ENCODE data around the gene EOLA1. TPM values are rescaled to one million over a fixed set of nuclear protein-coding genes. Genes with fewer than 3 reads are reported as not detected.

EOLA1 gene
- polyA plus RNA-seq, 1 donor (not counting 4 experiments of a cell fraction or from before 2014, with no cell fraction given), result 9.3 TPM

DNA sequence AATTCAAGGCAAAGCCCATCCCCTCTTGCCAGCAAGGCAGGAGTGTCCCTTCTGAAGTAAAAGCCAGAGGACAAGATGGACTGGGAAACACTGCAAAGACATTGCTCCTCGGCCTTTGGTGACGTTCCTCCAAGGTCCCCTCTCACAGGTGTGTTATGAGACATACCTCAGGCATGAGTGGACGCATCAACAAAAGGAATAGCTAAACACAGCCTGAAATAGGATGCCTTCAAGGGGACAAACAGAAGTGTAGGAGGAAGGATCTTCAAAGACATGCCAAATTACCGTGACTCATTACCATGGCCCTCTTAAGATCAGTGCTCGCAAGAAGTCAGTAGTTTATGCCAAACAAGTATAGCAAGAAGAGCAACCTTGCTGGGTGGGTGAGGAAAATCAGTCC, 29.7 kb upstream of the EOLA1 start:
- Histone ChIP-seq H3K79me2 (ENCODE audit: control insufficient read depth, insufficient read depth, low read length) (no peaks in the 10 kb centered on the region), H3K4me2 (ENCODE audit: control insufficient read depth, extremely low read depth, insufficient read depth, low read depth, low read length) (peak overlapping the region; percentile 30)

GRCh38 chrX:149512225-149512885, 28.5 kb upstream of the EOLA1 start:
- Histone ChIP-seq H3K4me1 (ENCODE audit: control insufficient read depth, extremely low read depth, insufficient read depth, low read length) (peaks cover 21% of the 10 kb centered on the region), H3K4me3 (ENCODE audit: control insufficient read depth in 2 of 3, extremely low read depth in 1 of 3, insufficient read depth in 2 of 3, low read depth in 1 of 3, low read length in 3 of 3) (no peak overlapping the region), H3K9me3 (ENCODE audit: control insufficient read depth, low read depth, low read length) (no peaks in the 10 kb centered on the region), H3K9ac (ENCODE audit: control insufficient read depth, extremely low read depth, insufficient read depth, low read length) (no peak overlapping the region), H3K36me3 (ENCODE audit: control insufficient read depth in 2 of 2, extremely low read depth in 1 of 2, insufficient read depth in 2 of 2, low read length in 2 of 2) (no peaks in the 10 kb centered on the region), H3K9me1 (ENCODE audit: control insufficient read depth, extremely low read depth, insufficient read depth, low read length) (no peaks in the 10 kb centered on the region), H2AFZ (ENCODE audit: control insufficient read depth, low read length) (no peak overlapping the region), H3K79me2 (ENCODE audit: control insufficient read depth, insufficient read depth, low read length) (no peaks in the 10 kb centered on the region), H3K4me2 (ENCODE audit: control insufficient read depth, extremely low read depth, insufficient read depth, low read depth, low read length) (no peak overlapping the region), H3K27me3 (ENCODE audit: control insufficient read depth, extremely low read depth, insufficient read depth, low read length) (no peaks in the 10 kb centered on the region), H3K27ac (ENCODE audit: control insufficient read depth, insufficient read depth, low read length) (no peak overlapping the region), H4K20me1 (ENCODE audit: control insufficient read depth, extremely low read depth, insufficient read depth, low read length) (no peaks in the 10 kb centered on the region)
- peak; percentile 5 for FAIRE-seq
- TF ChIP-seq, protein P1, sequence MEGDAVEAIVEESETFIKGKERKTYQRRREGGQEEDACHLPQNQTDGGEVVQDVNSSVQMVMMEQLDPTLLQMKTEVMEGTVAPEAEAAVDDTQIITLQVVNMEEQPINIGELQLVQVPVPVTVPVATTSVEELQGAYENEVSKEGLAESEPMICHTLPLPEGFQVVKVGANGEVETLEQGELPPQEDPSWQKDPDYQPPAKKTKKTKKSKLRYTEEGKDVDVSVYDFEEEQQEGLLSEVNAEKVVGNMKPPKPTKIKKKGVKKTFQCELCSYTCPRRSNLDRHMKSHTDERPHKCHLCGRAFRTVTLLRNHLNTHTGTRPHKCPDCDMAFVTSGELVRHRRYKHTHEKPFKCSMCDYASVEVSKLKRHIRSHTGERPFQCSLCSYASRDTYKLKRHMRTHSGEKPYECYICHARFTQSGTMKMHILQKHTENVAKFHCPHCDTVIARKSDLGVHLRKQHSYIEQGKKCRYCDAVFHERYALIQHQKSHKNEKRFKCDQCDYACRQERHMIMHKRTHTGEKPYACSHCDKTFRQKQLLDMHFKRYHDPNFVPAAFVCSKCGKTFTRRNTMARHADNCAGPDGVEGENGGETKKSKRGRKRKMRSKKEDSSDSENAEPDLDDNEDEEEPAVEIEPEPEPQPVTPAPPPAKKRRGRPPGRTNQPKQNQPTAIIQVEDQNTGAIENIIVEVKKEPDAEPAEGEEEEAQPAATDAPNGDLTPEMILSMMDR (optimal IDR thresholded peaks at IDR 0.05 in 1 of 3, IDR thresholded peaks at IDR 0.05 in 1 of 3, conservative IDR thresholded peaks at IDR 0.05 in 1 of 3; ENCODE audit: extremely low read depth in 1 of 3, insufficient read depth in 2 of 3, low read length in 3 of 3), result peak; percentile 55 to 65 (median 60)
- TF ChIP-seq EZH2 (IDR thresholded peaks at IDR 0.05; ENCODE audit: low read length), result no peak
- dilution Hi-C loops (cut with MboI; ENCODE audit: extremely low pct_ligation_motif_present, low sequenced_read_pairs), result no loop called here
- no peak for DNase-seq (ENCODE audit: low read depth, low spot score)

More for the DNA sequence above, 29.7 kb upstream of the EOLA1 start:
- Histone ChIP-seq H3K4me3 (ENCODE audit: control insufficient read depth in 2 of 3, extremely low read depth in 1 of 3, insufficient read depth in 2 of 3, low read depth in 1 of 3, low read length in 3 of 3) (no peak overlapping the region), H3K36me3 (ENCODE audit: control insufficient read depth in 2 of 2, extremely low read depth in 1 of 2, insufficient read depth in 2 of 2, low read length in 2 of 2) (no peaks in the 10 kb centered on the region), H3K27me3 (ENCODE audit: control insufficient read depth, extremely low read depth, insufficient read depth, low read length) (no peaks in the 10 kb centered on the region), H3K27ac (ENCODE audit: control insufficient read depth, insufficient read depth, low read length) (no peak overlapping the region), H3K4me1 (ENCODE audit: control insufficient read depth, extremely low read depth, insufficient read depth, low read length) (peaks cover 25% of the 10 kb centered on the region), H3K9me1 (ENCODE audit: control insufficient read depth, extremely low read depth, insufficient read depth, low read length) (no peaks in the 10 kb centered on the region), H2AFZ (ENCODE audit: control insufficient read depth, low read length) (no peak overlapping the region), H4K20me1 (ENCODE audit: control insufficient read depth, extremely low read depth, insufficient read depth, low read length) (no peaks in the 10 kb centered on the region), H3K9me3 (ENCODE audit: control insufficient read depth, low read depth, low read length) (no peaks in the 10 kb centered on the region), H3K9ac (ENCODE audit: control insufficient read depth, extremely low read depth, insufficient read depth, low read length) (no peak overlapping the region)
- dilution Hi-C loops (cut with MboI; ENCODE audit: extremely low pct_ligation_motif_present, low sequenced_read_pairs), result no loop called here
- DNase-seq (ENCODE audit: low read depth, low spot score) (no peak), FAIRE-seq (peak; percentile 60)
- no peak for TF ChIP-seq EZH2 (IDR thresholded peaks at IDR 0.05; ENCODE audit: low read length)
- TF ChIP-seq, protein P1 (optimal IDR thresholded peaks at IDR 0.05 in 1 of 3, IDR thresholded peaks at IDR 0.05 in 1 of 3, conservative IDR thresholded peaks at IDR 0.05 in 1 of 3; ENCODE audit: extremely low read depth in 1 of 3, insufficient read depth in 2 of 3, low read length in 3 of 3), result no peak
